Measurements from ENCODE around the gene NOXO1. TPM values are rescaled to one million over a fixed set of nuclear protein-coding genes. Genes with fewer than 3 reads are reported as not detected.
A peak's percentile ranks its signal among the peaks of the same experiment; 100 is the strongest.
"Not testable (repeated sequence)": the region's sequence is repeated elsewhere in the genome, so short reads cannot be mapped to it uniquely, and the experiment has no call there.

The NOXO1 gene
- total RNA-seq, 1 donor from 2014 or later = 1.5 TPM

DNA sequence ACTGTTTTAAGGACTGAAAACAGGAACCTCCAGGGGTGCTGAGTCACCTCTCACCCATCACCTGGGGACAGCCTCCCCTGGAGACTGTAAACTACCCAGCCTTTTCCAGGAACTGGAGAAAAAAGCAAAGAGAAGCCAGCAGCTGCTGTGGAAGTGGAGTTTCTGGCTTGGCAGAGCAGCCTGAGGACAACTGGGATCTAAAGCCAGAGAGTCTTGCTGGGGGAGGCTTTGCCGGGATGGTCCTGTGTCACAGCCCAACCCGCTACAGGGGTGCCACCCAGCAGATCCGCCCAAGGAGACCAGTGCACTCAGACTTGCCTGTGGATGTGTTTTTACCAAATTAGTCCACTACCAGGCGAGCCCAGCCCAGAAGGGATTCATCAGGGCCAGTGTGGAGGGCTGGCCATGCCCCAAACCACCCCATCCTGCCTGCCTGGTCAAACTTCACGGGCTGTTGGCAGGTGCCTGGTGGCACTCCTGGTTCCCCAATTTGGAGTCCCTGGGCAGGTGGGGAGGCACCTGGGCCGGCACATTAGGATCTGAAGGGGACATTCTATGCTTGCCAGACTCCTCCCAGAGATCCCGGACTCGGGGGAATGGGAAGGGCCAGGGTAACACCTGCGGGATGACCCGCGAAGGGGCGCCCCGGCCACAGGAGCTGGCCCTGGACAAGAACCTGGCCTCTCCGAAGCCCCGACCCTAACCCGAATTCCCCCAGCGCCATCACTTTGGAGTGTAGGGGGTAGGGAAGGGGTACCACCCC lies 39.0 kb downstream of the NOXO1 start:
- H3K27me3 Mint-ChIP-seq = no peaks in the 10 kb centered on the region
- no peaks in the 10 kb centered on the region for H3K9me3 Mint-ChIP-seq (ENCODE audit: low read depth)
- no peak overlapping the region for H3K27ac Mint-ChIP-seq
- TF ChIP-seq, protein P1, sequence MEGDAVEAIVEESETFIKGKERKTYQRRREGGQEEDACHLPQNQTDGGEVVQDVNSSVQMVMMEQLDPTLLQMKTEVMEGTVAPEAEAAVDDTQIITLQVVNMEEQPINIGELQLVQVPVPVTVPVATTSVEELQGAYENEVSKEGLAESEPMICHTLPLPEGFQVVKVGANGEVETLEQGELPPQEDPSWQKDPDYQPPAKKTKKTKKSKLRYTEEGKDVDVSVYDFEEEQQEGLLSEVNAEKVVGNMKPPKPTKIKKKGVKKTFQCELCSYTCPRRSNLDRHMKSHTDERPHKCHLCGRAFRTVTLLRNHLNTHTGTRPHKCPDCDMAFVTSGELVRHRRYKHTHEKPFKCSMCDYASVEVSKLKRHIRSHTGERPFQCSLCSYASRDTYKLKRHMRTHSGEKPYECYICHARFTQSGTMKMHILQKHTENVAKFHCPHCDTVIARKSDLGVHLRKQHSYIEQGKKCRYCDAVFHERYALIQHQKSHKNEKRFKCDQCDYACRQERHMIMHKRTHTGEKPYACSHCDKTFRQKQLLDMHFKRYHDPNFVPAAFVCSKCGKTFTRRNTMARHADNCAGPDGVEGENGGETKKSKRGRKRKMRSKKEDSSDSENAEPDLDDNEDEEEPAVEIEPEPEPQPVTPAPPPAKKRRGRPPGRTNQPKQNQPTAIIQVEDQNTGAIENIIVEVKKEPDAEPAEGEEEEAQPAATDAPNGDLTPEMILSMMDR (IDR thresholded peaks at IDR 0.05; ENCODE audit: unreplicated experiment) = no peak
- H3K4me1 Mint-ChIP-seq (ENCODE audit: low read depth) = peaks cover 2% of the 10 kb centered on the region
- DNase-seq (ENCODE audit: low spot score, unreplicated experiment) = no peak
- peak overlapping the region; percentile 88 for H3K4me3 Mint-ChIP-seq (ENCODE audit: low read depth)
- H3K36me3 Mint-ChIP-seq (ENCODE audit: insufficient read depth) = no peaks in the 10 kb centered on the region

DNA sequence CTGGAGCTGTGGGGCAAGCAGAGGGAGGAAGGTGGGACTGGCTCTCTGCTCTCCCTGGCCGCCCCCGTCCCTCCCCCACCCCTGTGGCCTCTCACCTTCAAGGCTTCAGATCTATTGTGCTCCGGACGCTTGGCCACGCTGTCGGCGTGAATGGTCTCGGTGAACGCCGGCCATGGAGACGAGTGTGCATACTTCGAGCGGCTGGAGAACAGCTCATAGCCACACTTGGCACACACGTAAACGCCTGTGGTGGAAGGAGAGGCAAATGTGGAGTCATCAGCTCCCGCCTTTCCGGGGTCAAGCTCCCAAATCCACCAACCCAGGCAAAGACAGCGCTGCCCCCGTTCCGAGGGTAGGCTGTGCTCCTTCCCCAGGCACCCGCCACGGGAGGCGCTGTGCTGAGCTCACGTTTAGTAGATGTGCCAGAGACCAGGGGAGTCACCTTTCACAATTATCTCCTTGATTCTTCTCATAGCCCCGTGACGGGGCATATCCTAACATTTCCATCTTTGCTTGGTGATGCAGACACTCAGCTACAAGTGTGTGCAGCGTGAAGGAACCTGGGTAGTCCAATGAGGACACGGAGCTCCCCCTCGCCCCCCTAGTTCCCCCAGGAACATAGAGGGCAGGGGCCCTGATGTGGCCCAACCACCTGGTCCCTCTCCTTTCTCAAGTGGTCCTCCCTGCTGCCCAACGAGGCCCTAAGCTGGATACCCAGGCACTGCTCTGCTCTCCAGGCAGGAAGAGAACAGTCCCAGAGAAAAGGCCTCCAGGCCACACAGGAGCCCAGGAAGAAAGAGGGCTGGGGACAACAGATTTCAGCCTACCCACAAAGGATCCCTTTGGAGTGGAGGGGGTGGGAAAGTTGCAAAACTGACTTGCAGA lies 39.9 kb downstream of the NOXO1 start:
- no peaks in the 10 kb centered on the region for H3K9me3 Mint-ChIP-seq (ENCODE audit: low read depth)
- TF ChIP-seq, protein P1 (IDR thresholded peaks at IDR 0.05; ENCODE audit: unreplicated experiment) = peak; percentile 17
- peak overlapping the region; percentile 88 for H3K4me3 Mint-ChIP-seq (ENCODE audit: low read depth)
- peaks cover 1% of the 10 kb centered on the region for H3K36me3 Mint-ChIP-seq (ENCODE audit: insufficient read depth)
- DNase-seq (ENCODE audit: low spot score, unreplicated experiment) = no peak
- H3K27ac Mint-ChIP-seq = peak overlapping the region; percentile 67
- peaks cover 2% of the 10 kb centered on the region for H3K4me1 Mint-ChIP-seq (ENCODE audit: low read depth)
- H3K27me3 Mint-ChIP-seq = no peaks in the 10 kb centered on the region

DNA sequence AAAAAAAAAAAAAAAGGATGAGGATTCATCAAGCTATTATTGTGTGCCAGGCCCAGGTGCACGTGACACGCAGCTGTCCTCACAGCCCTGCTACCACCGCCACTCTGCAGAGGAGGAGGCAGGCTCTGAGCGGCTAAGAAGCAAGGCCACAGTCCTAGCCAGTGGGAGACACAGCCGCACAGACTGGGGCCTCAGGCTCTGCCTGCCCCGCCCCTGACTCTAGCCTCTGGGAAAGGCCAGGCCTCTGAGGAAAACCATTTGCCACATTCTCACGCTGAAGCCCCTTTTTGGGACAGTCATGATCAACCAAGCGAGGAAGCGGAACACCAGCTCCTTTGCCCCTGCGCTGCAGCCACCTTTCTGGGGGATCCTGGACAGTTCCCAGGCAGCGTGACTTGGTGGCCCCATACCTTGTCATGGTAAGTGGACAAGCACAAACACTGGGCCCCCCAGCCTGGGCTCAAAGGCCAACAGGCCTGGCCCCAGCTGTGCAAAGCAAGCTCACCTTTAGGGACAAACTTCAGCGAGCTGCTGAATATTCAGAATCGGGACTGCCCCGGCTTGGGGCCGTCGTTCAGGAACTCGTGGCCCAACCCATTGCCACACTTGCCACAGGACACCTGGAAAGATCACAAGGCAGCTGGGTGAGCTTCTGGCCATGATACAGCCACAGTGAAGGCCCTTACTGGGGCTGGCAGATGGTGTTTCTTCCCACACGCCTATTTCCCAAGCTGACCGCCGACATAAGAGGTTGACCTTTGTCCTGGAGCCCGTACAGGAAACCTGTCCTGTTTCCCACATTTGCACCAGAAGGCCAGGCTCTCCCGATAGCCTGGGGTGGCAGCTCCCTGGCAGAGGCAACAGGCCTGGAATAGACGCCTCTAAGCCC lies 40.8 kb downstream of the NOXO1 start:
- Mint-ChIP-seq H3K4me3 (ENCODE audit: low read depth) (peak overlapping the region; percentile 19), H3K36me3 (ENCODE audit: insufficient read depth) (peaks cover 1% of the 10 kb centered on the region), H3K9me3 (ENCODE audit: low read depth) (no peaks in the 10 kb centered on the region), H3K27ac (peak overlapping the region; percentile 37), H3K4me1 (ENCODE audit: low read depth) (peaks cover 2% of the 10 kb centered on the region), H3K27me3 (no peaks in the 10 kb centered on the region)
- no peak for DNase-seq (ENCODE audit: low spot score, unreplicated experiment)
- TF ChIP-seq, protein P1 (IDR thresholded peaks at IDR 0.05; ENCODE audit: unreplicated experiment) = no peak

DNA sequence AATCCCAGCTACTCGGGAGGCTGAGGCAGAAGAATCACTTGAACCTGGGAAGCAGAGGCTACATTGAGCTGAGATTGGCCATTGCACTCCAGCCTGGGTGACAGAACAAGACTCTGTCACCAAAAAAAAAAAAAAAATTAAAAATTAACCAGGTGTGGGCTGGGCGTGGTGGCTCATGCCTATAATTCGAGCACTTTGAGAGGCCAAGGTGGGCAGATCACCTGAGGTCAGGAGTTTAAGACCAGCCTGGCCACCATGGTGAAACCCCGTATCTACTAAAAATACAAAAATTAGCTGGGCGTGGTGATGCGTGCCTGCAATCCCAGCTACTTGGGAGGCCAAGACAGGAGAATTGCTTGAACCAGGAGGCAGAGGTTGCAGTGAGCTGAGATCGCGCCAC lies 41.4 kb downstream of the NOXO1 start:
- not testable (repeated sequence) for DNase-seq (ENCODE audit: low spot score, unreplicated experiment); H3K9me3 Mint-ChIP-seq (ENCODE audit: low read depth); H3K27ac Mint-ChIP-seq; H3K36me3 Mint-ChIP-seq (ENCODE audit: insufficient read depth); H3K4me1 Mint-ChIP-seq (ENCODE audit: low read depth); H3K4me3 Mint-ChIP-seq (ENCODE audit: low read depth); H3K27me3 Mint-ChIP-seq

DNA sequence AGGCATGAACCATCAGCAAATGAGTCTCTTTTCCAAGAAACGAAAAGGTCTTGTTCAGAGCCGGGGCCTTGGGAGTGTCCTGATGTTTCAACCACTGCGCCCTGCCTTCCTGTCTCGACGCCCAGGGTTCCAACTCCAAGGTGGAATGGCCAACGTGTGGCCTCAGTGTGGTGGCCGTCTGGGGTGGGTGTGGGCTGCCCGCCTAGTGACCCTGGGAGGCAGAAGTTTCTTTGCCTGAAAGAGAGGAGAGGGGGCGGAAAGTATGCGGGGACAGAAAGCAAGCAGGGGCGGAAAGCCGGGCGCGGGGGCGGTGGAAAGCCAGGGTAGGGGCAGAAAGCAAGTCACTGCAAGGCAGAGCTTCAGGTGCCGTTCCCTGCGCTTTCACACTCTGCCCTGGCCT lies 42.4 kb downstream of the NOXO1 start:
- TF ChIP-seq, protein P1 (IDR thresholded peaks at IDR 0.05; ENCODE audit: unreplicated experiment) = no peak
- no peak overlapping the region for H3K4me3 Mint-ChIP-seq (ENCODE audit: low read depth)
- H3K27me3 Mint-ChIP-seq = no peaks in the 10 kb centered on the region
- H3K36me3 Mint-ChIP-seq (ENCODE audit: insufficient read depth) = peaks cover 1% of the 10 kb centered on the region
- H3K9me3 Mint-ChIP-seq (ENCODE audit: low read depth) = no peaks in the 10 kb centered on the region
- no peak for DNase-seq (ENCODE audit: low spot score, unreplicated experiment)
- H3K4me1 Mint-ChIP-seq (ENCODE audit: low read depth) = peaks cover 2% of the 10 kb centered on the region
- no peak overlapping the region for H3K27ac Mint-ChIP-seq
